Adrenal gland (tissue), 5 donors: ENCODE measurements around the gene TSPEAR.

Experiments used
- POLR2A ChIP-seq, 2 donors: fragments of 450-650 bp; IDR thresholded peaks; one replicate each; pipeline ENCODE4 v1.6.1; 2017; ENCODE audit warnings: antibody characterized with exemption in 2 of 2, mild to moderate bottlenecking in 2 of 2, moderate library complexity in 1 of 2
- TF ChIP-seq, protein P1 (sequence below), 6 experiments: fragments of 450-650 bp in 4 of 6; fragments of 200-600 bp in 2 of 6; sonication (generic) in 1 of 6; IDR thresholded peaks; 1 replicate in 5 of 6; 2 replicates in 1 of 6; pipeline versions ENCODE4 v1.5.1 to v1.8.0; 2016 to 2021; ENCODE audit warnings: antibody characterized with exemption in 6 of 6, mild to moderate bottlenecking in 2 of 6, moderate library complexity in 1 of 6
- donor health status: DM: no; HTN: no; CAD: no.

DNA sequence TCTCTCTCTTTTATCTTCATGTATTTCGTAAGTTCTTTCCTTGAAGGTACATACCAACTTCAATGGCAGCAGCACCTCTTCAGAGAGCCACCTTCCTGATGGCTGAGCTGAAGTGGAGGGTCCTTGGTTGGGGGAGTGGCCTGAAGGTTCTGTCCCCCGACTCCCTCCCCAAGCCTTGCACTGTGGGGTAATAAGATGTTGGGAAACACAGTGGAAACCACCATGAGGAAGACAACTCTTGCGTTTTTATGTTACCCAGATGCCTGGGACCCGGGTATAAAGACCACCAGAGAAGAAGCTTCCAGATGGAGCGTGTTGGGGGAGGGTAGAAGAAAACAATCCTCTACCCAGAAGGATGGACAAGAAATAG lies 52.8 kb downstream of the TSPEAR start:
- TF ChIP-seq, protein P1, sequence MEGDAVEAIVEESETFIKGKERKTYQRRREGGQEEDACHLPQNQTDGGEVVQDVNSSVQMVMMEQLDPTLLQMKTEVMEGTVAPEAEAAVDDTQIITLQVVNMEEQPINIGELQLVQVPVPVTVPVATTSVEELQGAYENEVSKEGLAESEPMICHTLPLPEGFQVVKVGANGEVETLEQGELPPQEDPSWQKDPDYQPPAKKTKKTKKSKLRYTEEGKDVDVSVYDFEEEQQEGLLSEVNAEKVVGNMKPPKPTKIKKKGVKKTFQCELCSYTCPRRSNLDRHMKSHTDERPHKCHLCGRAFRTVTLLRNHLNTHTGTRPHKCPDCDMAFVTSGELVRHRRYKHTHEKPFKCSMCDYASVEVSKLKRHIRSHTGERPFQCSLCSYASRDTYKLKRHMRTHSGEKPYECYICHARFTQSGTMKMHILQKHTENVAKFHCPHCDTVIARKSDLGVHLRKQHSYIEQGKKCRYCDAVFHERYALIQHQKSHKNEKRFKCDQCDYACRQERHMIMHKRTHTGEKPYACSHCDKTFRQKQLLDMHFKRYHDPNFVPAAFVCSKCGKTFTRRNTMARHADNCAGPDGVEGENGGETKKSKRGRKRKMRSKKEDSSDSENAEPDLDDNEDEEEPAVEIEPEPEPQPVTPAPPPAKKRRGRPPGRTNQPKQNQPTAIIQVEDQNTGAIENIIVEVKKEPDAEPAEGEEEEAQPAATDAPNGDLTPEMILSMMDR (IDR thresholded peaks at IDR 0.05), result no peak
- TF ChIP-seq POLR2A (IDR thresholded peaks at IDR 0.05), result no peak
